WERI-Rb-1 (cell line): ENCODE measurements around the gene BCAR1.
A peak's percentile ranks its signal among the peaks of the same experiment; 100 is the strongest.

Experiments
- DNase-seq: peaks from one replicate; pipeline ENCODE4 v3.0.0-alpha.2; 2020
- H3K27ac ChIP-seq: fragments of 250-450 bp; sonication (Bioruptor Pico); 2 replicates; pipeline ENCODE4 v1.5.1; 2020; ENCODE audit warnings: mild to moderate bottlenecking, moderate library complexity
- H3K27me3 ChIP-seq: fragments of 250-450 bp; sonication (Bioruptor Pico); 2 replicates; pipeline ENCODE4 v1.5.1; 2021; ENCODE audit warnings: mild to moderate bottlenecking, low read depth, moderate library complexity; ENCODE audit not compliant: insufficient read depth, severe bottlenecking
- H3K36me3 ChIP-seq: fragments of 250-450 bp; sonication (Bioruptor Pico); 2 replicates; pipeline ENCODE4 v1.5.1; 2020; ENCODE audit warnings: mild to moderate bottlenecking, moderate library complexity
- H3K4me3 ChIP-seq: 2 replicates; pipeline ENCODE4 v1.5.1; 2011; ENCODE audit warnings: low read depth, mild to moderate bottlenecking, control low read depth, low read length
- H3K9me3 ChIP-seq: fragments of 250-450 bp; sonication (Bioruptor Pico); 2 replicates; pipeline ENCODE4 v1.5.1; 2021; ENCODE audit warnings: mild to moderate bottlenecking, moderate library complexity; ENCODE audit not compliant: severe bottlenecking
- TF ChIP-seq, protein P1 (sequence below): IDR thresholded peaks from 2 replicates; pipeline ENCODE4 v1.5.1; 2011; ENCODE audit warnings: low read depth, mild to moderate bottlenecking, control low read depth, inconsistent platforms, low read length

BCAR1 gene

DNA sequence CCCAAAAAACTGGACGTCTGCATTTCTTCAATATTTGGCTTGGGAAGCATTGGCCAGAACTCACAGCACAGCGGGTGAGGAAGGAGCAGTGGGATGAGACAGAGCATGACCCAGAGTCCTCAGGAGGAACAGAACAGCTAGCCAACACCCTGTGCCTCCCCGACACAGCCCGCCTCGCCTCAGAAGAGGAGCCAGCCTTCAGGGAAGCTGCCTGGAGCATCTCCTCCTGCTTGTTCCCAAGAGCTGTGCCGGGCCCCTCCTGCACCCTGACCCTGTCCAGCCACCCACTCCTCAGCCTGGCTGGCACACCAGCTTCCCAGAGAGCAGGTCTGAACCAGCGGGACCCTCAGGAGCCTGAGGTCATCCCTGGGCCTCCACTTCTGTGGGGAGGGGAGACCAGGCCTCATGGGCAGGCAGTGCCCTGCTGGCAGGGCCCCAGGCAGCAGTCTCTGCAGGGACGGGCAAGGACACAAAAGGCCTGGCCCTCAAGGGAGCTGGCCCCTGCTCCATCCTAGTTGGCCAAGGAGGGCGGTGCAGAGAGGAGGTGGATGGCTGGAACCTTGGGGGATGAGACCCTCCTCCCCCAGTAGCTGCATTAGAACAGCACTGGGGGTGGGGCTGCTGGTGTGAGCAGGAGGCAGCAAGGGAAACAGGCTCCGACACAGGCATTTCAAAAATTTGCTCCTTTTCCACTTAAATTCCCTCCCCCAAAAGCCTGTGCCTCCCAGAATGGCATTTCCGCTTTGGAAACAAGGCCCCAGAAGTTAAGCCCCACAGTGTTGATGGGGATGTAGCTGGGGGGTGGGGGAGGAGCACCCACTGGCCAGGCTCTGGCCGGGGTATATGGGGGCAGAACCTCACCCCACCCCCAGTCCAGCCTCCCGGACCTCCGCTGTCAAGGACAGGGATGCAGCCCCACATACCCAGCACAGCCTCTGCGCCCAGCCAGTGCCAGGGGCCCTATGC is 1.8 kb upstream of the BCAR1 start:
- Histone ChIP-seq H3K27ac (no peak overlapping the region), H3K36me3 (no peaks in the 10 kb centered on the region), H3K9me3 (no peaks in the 10 kb centered on the region), H3K27me3 (no peaks in the 10 kb centered on the region), H3K4me3 (no peak overlapping the region)
- DNase-seq, result no peak
- TF ChIP-seq, protein P1, sequence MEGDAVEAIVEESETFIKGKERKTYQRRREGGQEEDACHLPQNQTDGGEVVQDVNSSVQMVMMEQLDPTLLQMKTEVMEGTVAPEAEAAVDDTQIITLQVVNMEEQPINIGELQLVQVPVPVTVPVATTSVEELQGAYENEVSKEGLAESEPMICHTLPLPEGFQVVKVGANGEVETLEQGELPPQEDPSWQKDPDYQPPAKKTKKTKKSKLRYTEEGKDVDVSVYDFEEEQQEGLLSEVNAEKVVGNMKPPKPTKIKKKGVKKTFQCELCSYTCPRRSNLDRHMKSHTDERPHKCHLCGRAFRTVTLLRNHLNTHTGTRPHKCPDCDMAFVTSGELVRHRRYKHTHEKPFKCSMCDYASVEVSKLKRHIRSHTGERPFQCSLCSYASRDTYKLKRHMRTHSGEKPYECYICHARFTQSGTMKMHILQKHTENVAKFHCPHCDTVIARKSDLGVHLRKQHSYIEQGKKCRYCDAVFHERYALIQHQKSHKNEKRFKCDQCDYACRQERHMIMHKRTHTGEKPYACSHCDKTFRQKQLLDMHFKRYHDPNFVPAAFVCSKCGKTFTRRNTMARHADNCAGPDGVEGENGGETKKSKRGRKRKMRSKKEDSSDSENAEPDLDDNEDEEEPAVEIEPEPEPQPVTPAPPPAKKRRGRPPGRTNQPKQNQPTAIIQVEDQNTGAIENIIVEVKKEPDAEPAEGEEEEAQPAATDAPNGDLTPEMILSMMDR, result no peak

DNA sequence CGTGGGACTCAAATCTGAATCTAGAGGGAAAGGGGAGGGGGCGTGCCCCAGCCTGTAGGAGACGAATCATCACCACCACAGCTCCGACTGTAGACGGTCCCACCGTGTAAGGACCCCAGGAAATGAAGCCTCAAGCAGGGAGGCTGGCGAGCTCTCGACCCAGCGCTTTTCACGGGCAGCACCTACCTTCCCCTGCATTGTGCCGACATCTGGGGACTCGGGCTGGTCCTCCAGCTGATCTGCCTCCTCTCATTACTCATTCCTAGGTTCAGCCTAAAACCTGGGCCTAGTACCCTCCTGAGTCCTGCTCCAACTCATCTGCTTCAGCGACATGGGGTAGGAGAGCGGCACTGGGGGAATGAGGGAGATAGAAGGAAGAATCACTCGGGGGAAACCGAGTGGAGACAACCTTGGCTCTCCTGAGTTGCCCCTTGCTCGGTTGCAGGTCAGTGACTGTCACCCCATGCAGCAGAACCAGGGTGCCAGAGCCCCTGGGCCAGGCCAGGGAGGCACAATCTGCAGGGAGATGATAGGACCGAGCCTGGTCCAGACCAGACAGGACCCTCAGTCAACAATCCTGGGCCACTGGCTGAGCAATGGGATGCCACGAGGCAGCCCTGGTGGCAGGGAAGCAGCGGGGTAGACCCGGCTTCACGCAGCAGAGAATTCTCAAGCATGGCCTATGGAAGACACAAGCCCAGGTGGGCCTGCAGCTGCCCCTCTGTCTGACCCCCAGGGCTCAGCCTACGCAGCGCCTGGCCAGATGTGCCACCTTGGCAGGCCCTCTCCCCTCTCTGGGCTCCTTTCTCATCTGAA is 833 bp upstream of the BCAR1 start:
- H3K36me3 ChIP-seq, result no peaks in the 10 kb centered on the region
- peak overlapping the region; percentile 56 for H3K27ac ChIP-seq
- no peaks in the 10 kb centered on the region for H3K9me3 ChIP-seq
- H3K4me3 ChIP-seq, result peak overlapping the region; percentile 28
- no peak for DNase-seq
- H3K27me3 ChIP-seq, result no peaks in the 10 kb centered on the region
- TF ChIP-seq, protein P1, result no peak

DNA sequence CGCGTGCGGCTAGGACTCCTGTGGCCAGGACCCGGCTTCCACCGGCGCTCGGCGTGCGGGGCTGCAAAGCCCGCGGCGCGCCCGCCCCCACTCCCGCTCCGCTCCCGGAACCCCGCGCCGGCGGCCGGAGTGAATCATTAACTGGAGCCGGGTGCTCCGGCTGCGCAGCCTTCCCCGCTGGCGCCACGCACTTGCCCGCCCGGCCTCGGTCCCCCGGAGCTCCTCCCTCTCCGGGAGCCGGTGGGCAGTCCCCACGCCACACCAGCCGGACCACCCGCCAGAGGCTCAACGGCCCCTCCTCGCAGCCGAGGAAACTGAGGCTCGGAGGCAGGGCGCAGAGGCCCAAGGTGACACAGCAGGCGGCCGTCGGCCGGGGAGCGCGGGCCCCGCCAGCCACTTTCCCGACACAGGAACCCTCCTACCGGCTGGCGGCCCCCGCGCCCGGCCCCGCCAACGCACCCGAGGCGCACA is 580 bp downstream of the BCAR1 start:
- Histone ChIP-seq H3K27me3 (no peaks in the 10 kb centered on the region), H3K9me3 (no peaks in the 10 kb centered on the region), H3K4me3 (peak overlapping the region; percentile 72), H3K27ac (peak overlapping the region; percentile 87), H3K36me3 (no peaks in the 10 kb centered on the region)
- TF ChIP-seq, protein P1, result no peak
- no peak for DNase-seq

DNA sequence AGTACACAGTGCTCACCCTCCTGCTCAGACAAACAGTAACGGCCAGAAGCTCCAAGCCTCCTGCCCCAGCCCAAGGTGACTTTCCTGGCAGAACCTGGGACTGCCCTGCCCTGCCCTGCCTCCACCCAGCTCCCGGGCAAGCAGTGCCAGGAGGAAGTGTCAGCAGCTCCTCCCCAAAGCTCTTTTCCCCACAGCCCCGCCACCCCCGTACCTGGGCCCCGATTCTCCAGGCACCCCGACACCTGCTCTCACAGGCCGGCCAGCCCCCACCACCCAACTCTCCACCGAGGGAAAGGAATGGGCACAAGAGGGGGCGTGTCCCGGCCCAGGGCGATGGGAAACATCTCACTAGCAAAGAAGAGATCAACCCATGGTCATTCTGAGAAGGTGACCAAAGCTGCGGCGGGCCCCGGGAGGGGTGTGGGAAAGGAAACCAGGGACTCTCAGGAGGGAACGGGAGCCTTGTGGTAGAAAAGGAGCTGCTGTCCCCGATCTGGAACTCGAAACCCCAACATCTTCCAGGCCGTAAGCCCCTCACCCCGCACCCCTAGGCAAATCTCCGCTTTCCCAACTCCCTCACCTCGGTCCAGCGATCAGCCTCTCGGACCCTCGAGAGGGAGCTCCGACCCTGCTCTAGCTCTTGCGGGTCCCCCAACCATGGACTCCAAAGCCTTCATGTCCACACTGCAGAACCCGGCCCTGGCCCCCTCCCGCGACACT is 1.2 kb downstream of the BCAR1 start:
- Histone ChIP-seq H3K4me3 (peak overlapping the region; percentile 72), H3K27ac (peak overlapping the region; percentile 87), H3K27me3 (no peaks in the 10 kb centered on the region), H3K36me3 (no peaks in the 10 kb centered on the region), H3K9me3 (no peaks in the 10 kb centered on the region)
- TF ChIP-seq, protein P1, result no peak
- DNase-seq, result no peak

DNA sequence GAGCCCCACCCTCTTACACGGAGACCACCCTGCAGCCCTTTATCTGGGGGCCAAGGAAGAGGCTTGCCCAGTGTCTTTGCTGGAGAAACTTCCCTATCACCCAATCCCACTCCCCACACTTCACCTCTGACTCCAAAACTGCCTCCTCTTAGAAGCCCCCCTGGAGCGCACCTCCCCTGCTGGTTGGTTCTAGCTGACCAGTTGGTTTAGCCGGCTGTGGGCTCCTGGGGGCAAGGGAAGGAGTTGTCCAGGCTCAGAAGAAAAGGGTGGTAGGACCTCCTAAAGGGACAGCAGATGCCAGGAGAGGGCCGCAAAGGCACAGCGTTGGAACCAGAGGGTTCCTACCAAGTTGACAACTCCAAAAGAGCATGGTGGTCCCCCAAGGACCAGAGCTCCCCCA is 2.0 kb downstream of the BCAR1 start:
- Histone ChIP-seq H3K27ac (no peak overlapping the region), H3K9me3 (no peaks in the 10 kb centered on the region), H3K27me3 (no peaks in the 10 kb centered on the region), H3K4me3 (no peak overlapping the region), H3K36me3 (no peaks in the 10 kb centered on the region)
- TF ChIP-seq, protein P1, result no peak
- no peak for DNase-seq
